ENCODE data around the gene YPEL2. TPM values are rescaled to one million over a fixed set of nuclear protein-coding genes. Genes with fewer than 3 reads are reported as not detected.

The YPEL2 gene
- total and polyA plus RNA-seq, 2 of the 13 experiments (the other 11 are each of a cell fraction or from before 2014, with no cell fraction given), result 8.5 to 21.1 TPM

DNA sequence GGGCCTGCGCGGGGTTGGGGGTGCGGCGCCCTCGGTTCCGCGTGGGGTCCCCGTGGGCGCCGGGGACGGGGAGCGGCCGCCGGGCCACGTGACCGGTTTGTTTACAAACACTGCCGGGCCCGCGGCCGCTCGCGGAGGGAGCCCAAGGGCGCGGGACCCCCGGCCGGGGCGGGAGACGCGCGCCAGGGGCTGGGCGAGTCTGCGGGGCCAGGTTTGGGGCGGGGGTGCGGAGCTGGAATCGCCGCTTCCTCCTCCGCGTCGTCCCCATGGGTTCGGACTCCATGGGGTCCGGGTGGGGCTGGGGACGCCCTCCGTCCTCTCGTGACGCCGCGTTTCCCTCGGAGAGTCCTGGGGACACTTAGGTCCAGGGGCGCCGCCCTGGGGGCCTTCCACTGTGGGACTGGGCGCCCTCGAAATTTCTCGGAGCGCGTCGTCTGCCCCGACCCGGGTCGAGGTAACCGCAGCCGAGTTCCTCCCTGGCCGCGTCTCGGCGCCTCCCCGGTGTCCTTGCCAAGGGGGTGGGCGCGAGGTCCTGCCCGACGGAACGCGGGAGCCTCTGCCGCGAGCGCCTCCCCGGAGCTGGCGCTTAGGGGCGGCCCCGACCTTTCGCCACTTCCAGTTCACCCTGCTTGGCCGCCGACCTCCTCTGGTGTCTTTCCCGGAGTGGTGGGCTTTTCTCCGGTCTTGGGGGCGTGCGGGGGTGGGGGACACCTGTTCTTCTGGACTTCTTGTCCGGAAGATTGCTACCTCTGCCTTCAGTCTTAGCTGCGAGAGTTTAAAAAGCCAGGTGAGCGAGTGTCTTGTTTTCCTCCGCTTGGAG is 684 bp downstream of the YPEL2 start (continued):
- TF ChIP-seq ZNF883 (CRISPR knock-in tag; IDR thresholded peaks at IDR 0.05; ENCODE audit: not compliant biosample characterization) (peak; percentile 84), ZNF549 (CRISPR knock-in tag; IDR thresholded peaks at IDR 0.05) (no peak), CHD2 (IDR thresholded peaks at IDR 0.05; ENCODE audit: low read depth, low read length) (no peak), NFATC3 (CRISPR knock-in tag; IDR thresholded peaks at IDR 0.05) (0 out of 2 replicates have a peak, but pooled peaks have one; percentile 43), ADNP (CRISPR knock-in tag; IDR thresholded peaks at IDR 0.05) (no peak), ZNF263 (CRISPR knock-in tag; IDR thresholded peaks at IDR 0.05) (no peak), SSRP1 (CRISPR knock-in tag; IDR thresholded peaks at IDR 0.05) (0 out of 2 replicates have a peak, but pooled peaks have one; percentile 77), ZNF781 (CRISPR knock-in tag; IDR thresholded peaks at IDR 0.05; ENCODE audit: borderline replicate concordance, not compliant biosample characterization) (no peak), NCOA5 (CRISPR knock-in tag; IDR thresholded peaks at IDR 0.05) (no peak), ZNF746 (CRISPR knock-in tag; IDR thresholded peaks at IDR 0.05) (no peak), FOSL1 (CRISPR knock-in tag; IDR thresholded peaks at IDR 0.05; ENCODE audit: borderline replicate concordance) (no peak), TARDBP (CRISPR knock-in tag; IDR thresholded peaks at IDR 0.05) (no peak), HMG20B (CRISPR knock-in tag; conservative IDR thresholded peaks at IDR 0.05) (0 out of 2 replicates have a peak, but pooled peaks have one; percentile 11), ARNTL (CRISPR knock-in tag; IDR thresholded peaks at IDR 0.05) (peak; percentile 49; the same call in 1 of the 2 replicates), ZNF251 (CRISPR knock-in tag; IDR thresholded peaks at IDR 0.05) (no peak), ZNF574 (CRISPR knock-in tag; IDR thresholded peaks at IDR 0.05) (no peak; the same call in 1 of the 2 replicates), NFE2 (CRISPR knock-in tag; IDR thresholded peaks at IDR 0.05) (no peak), HMGA1 (CRISPR knock-in tag; conservative IDR thresholded peaks at IDR 0.05) (no peak), SNRNP70 (IDR thresholded peaks at IDR 0.05; ENCODE audit: low read depth, low read length) (no peak), YY1 (IDR thresholded peaks at IDR 0.05; ENCODE audit: insufficient read depth, insufficient replicate concordance, low read depth, low read length) (no peak)
- TF ChIP-seq, protein P1, sequence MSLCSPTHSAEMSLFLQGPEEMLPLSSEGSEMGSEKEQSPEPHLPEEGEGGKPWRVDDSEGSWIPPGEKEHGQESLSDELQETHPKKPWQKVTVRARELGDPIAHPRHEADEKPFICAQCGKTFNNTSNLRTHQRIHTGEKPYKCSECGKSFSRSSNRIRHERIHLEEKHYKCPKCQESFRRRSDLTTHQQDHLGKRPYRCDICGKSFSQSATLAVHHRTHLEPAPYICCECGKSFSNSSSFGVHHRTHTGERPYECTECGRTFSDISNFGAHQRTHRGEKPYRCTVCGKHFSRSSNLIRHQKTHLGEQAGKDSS (CRISPR knock-in tag; IDR thresholded peaks at IDR 0.05; ENCODE audit: borderline replicate concordance, low read depth), result peak; percentile 49; the same call in 1 of the 2 replicates
- TF ChIP-seq, protein P2, sequence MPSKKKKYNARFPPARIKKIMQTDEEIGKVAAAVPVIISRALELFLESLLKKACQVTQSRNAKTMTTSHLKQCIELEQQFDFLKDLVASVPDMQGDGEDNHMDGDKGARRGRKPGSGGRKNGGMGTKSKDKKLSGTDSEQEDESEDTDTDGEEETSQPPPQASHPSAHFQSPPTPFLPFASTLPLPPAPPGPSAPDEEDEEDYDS (CRISPR knock-in tag; IDR thresholded peaks at IDR 0.05), result no peak
- TF ChIP-seq, protein P3, sequence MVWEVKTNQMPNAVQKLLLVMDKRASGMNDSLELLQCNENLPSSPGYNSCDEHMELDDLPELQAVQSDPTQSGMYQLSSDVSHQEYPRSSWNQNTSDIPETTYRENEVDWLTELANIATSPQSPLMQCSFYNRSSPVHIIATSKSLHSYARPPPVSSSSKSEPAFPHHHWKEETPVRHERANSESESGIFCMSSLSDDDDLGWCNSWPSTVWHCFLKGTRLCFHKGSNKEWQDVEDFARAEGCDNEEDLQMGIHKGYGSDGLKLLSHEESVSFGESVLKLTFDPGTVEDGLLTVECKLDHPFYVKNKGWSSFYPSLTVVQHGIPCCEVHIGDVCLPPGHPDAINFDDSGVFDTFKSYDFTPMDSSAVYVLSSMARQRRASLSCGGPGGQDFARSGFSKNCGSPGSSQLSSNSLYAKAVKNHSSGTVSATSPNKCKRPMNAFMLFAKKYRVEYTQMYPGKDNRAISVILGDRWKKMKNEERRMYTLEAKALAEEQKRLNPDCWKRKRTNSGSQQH (CRISPR knock-in tag; IDR thresholded peaks at IDR 0.05; ENCODE audit: low read depth), result no peak
